GM10266 (cell line): ENCODE results near the gene CARS1.

Experiments
- DNase-seq: peaks from one replicate; pipeline ENCODE4 v3.0.0; 2012; ENCODE audit errors: extremely low spot score
- TF ChIP-seq, protein P1 (sequence below): IDR thresholded peaks from 2 replicates; pipeline ENCODE4 v1.5.1; 2012; ENCODE audit warnings: mild to moderate bottlenecking, low read depth; ENCODE audit not compliant: control insufficient read depth, insufficient read depth; ENCODE audit errors: missing control alignments

The CARS1 gene

DNA sequence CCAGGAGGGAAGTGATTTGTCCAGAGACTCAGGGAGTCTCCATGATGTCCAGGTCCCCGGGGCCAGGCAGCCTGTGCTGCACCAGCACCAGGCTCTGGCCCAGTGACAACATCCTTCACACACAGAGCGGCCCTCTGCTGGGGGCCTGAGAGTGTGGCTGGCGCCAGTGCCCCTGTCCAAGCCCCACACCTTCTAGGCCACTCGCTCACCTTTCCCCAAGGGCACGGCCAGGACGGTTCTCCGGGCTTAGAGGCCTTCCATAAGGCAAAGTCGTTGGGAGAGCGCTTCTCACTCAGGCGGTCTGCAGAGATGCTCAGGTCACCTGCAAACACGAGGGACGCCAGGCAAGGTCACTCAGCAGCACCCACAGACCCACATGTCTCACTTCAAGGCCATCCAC is 37.2 kb downstream of the CARS1 start:
- TF ChIP-seq, protein P1, sequence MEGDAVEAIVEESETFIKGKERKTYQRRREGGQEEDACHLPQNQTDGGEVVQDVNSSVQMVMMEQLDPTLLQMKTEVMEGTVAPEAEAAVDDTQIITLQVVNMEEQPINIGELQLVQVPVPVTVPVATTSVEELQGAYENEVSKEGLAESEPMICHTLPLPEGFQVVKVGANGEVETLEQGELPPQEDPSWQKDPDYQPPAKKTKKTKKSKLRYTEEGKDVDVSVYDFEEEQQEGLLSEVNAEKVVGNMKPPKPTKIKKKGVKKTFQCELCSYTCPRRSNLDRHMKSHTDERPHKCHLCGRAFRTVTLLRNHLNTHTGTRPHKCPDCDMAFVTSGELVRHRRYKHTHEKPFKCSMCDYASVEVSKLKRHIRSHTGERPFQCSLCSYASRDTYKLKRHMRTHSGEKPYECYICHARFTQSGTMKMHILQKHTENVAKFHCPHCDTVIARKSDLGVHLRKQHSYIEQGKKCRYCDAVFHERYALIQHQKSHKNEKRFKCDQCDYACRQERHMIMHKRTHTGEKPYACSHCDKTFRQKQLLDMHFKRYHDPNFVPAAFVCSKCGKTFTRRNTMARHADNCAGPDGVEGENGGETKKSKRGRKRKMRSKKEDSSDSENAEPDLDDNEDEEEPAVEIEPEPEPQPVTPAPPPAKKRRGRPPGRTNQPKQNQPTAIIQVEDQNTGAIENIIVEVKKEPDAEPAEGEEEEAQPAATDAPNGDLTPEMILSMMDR = no peak
- no peak for DNase-seq

DNA sequence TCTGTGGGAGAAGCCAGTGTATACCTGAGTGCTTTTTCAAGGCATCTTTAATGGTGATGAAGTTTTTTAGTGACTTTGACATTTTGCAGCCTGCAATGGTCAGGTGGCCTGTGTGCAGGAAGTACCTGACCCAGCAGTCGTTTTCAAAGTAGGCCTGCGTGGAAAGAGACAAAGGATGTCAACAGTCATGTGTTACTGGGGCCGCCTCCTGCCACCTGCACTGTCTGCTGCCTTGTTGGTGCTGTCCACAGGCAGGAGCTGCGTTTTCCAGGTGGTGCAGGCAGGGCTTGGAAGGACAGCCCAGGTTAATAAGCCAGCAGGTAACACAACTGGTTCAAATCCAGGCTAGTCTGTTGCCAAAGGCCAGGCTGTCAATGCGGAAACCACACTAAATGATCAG is 38.6 kb downstream of the CARS1 start:
- no peak for DNase-seq
- TF ChIP-seq, protein P1 = no peak

DNA sequence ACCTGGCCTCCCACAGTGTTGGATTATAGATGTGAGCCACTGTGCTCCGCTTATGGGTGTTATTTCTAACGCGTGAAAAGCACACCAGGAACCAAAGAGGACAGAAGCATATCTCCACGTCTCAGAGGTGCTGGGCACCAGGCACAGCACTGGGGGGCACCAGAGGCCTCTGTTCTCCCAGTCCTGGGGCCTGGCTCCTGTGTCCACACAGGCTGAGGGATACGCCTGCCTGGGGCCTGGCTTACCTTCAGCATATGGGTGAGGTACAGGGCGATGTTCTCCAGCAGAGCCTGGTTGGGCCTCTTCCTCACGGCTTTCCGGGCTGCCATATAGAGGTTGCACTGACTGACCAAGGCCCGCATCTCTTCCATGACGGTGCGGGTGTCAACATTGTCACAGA is 40.4 kb downstream of the CARS1 start:
- TF ChIP-seq, protein P1 = no peak
- no peak for DNase-seq

DNA sequence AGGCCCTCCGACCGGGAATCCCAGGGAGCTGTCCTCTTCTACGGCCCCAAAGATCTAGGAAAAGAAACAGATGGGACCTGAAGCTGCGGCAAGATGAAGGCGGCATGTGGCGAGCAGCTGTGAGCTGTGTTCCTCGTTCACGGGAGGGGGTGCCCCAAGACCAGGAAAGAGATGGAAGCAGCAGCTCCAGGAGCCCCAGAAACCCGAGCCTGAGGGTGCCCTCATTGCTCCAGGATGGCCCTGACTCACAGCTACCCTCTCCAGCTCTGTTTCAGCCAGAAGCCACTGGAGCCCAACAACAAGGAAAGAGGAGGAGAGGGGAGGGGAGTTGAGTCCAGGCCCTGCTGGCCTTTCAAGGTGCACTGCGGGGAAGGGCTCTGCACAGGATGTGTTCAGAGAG is 41.4 kb downstream of the CARS1 start:
- no peak for DNase-seq
- TF ChIP-seq, protein P1 = no peak

DNA sequence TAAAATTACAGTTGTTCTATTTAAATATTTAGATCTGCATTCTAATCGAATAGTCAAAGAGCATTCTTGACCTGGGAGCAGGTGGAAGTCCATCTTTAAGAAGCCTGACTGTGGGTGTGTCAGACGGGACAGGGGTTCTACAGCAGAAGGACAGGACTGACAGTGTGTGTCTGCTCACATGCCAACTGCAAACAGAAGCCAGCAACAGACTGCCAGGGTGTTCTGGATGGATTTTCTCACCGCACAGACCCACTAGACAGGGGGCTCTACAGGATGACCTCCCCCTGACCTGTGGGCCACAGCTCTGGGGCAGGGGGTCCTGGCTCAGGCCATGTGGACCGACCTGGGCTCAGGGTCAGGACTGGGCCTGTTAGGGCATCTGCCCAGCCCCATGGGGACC is 42.3 kb downstream of the CARS1 start:
- no peak for DNase-seq
- TF ChIP-seq, protein P1 = no peak

DNA sequence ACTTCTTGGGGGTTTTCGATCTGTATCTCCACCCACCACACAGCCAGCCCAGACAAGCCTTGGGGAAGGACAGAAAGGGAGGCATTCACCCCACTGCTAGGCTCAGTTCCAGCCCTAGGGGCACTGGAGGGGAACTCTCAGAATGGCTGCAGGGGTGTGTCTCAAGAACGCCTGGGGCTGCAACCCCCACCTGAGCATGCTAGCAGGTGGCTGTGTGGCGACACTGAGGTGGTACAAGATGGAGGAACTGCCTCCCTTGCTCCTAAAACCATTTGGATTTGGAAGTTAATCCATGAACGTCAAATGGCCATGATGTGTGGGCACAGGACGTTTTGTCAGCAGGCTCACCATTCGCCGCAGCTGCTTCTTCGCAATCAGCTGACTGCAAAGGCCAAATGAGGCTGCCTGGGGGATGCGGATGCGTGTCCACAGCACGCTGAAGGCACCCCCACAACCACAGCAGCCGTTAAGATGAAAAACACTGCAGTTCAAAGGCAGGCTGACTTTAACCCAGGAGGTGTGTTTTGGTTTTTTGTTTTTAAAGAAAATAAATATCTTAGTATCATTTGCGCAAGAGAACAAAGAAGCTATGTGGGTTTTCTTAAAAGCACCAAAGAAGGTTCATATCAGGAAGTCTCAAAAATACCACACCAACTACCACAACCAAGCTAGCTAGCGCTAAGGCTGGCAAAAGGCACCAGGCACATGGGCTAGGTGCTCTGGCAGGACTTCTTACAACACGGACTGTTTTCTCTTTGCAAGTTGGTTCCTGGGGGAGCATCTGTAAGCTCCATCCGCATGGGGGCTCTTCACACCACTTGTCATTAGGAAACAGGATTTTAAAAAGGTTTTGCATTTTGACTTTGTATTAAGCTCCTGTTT is 42.9 kb downstream of the CARS1 start:
- DNase-seq = no peak
- TF ChIP-seq, protein P1 = no peak
